GM15510 (cell line): ENCODE measurements around the gene BFSP2.

Experiments
- POLR2A ChIP-seq: IDR thresholded peaks from 3 replicates; pipeline ENCODE4 v1.6.1; 2011; ENCODE audit warnings: borderline replicate concordance; ENCODE audit not compliant: insufficient read length; ENCODE audit errors: extremely low read depth

Gene BFSP2

GRCh38 chr3:133452641-133453319 lies 52.9 kb downstream of the BFSP2 start:
- TF ChIP-seq POLR2A, result no peak

GRCh38 chr3:133453383-133453782 lies 53.5 kb downstream of the BFSP2 start:
- no peak for TF ChIP-seq POLR2A

- TF ChIP-seq POLR2A, result no peak
Measured at GRCh38 chr3:133455281-133455680, 55.4 kb downstream of the BFSP2 start.

- no peak for TF ChIP-seq POLR2A
Measured at GRCh38 chr3:133455960-133456359, 56.1 kb downstream of the BFSP2 start.

GRCh38 chr3:133457025-133457424 lies 57.2 kb downstream of the BFSP2 start:
- no peak for TF ChIP-seq POLR2A

- TF ChIP-seq POLR2A, result no peak
Measured at GRCh38 chr3:133457465-133458067, 57.7 kb downstream of the BFSP2 start.

- no peak for TF ChIP-seq POLR2A
Measured at GRCh38 chr3:133459400-133459799, 59.5 kb downstream of the BFSP2 start.

- no peak for TF ChIP-seq POLR2A
Measured at GRCh38 chr3:133460809-133461208, 61.0 kb downstream of the BFSP2 start.

- TF ChIP-seq POLR2A, result no peak
Measured at GRCh38 chr3:133461291-133461690, 61.4 kb downstream of the BFSP2 start.

- TF ChIP-seq POLR2A, result no peak
Measured at GRCh38 chr3:133463347-133463860, 63.5 kb downstream of the BFSP2 start.

- no peak for TF ChIP-seq POLR2A
Measured at GRCh38 chr3:133464573-133464972, 64.7 kb downstream of the BFSP2 start.

GRCh38 chr3:133466531-133467386 lies 66.9 kb downstream of the BFSP2 start:
- TF ChIP-seq POLR2A, result no peak

GRCh38 chr3:133467780-133468179 lies 67.9 kb downstream of the BFSP2 start:
- TF ChIP-seq POLR2A, result no peak

- no peak for TF ChIP-seq POLR2A
Measured at GRCh38 chr3:133468251-133468721, 68.4 kb downstream of the BFSP2 start.

- no peak for TF ChIP-seq POLR2A
Measured at GRCh38 chr3:133469140-133469731, 69.4 kb downstream of the BFSP2 start.
